Ecto neural progenitor cell (in vitro differentiated cells): ENCODE results near the gene TPM1.
"Not testable (repeated sequence)": the region's sequence is repeated elsewhere in the genome, so short reads cannot be mapped to it uniquely, and the experiment has no call there.

Experiments
- DNase-seq: peaks from one replicate; pipeline ENCODE4 v3.0.0-alpha.2; 2018; ENCODE audit warnings: low spot score

The TPM1 gene

GRCh38 chr15:63094495-63094931 is 52.0 kb downstream of the TPM1 start:
- DNase-seq = no peak

DNA sequence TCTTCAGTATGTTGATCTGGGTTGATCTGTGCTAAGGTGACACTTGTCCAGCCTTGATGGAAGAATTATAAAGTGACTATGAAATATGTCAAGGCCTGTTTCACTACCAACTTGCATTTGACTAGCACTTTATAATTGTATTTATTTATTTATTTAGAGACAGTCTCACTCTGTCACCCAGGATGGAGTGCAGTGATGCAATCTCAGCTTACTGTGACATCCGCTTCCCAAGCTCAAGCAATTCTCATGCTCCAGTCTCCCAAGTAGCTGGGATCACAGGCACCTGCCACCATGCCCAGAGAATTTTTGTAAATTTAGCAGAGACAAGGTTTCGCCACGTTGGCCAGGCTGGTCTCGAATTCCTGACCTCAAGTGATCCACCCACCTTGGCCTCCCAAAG is 53.6 kb downstream of the TPM1 start:
- DNase-seq = no peak

DNA sequence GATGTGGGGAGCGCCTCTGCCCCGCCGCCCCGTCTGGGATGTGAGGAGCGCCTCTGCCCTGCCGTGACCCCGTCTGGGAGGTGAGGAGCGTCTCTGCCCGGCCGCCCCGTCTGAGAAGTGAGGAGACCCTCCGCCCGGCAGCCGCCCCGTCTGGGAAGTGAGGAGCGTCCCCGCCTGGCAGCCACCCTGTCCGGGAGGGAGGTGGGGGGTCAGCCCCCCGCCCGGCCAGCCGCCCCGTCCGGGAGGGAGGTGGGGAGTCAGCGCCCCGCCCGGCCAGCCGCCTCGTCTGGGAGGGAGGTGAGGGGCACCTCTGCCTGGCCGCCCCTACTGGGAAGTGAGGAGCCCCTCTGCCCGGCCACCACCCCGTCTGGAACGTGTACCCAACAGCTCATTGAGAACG is 56.4 kb downstream of the TPM1 start:
- not testable (repeated sequence) for DNase-seq

GRCh38 chr15:63099581-63099980 is 57.0 kb downstream of the TPM1 start:
- not testable (repeated sequence) for DNase-seq

DNA sequence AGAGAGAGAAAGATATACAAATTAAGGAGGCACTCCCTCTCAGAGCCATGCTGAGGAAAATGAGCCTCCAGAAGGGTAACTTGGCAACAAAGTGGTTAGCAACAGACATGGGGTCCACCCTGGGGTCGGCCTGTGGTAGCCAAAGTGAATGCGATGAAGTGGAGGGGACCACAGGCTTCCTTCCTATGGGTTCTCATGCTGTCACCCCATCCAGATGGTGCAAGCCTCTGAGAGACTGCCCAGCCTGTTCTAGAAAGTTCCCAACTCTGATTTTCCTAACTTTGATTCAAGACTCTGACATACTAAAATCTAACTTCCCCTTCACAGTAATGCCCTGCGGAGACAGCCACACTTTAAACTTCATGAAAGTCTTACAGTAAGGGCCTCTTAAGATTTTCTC is 60.9 kb downstream of the TPM1 start:
- DNase-seq = no peak

- DNase-seq = no peak
Measured at GRCh38 chr15:63104727-63105126, 62.2 kb downstream of the TPM1 start.

DNA sequence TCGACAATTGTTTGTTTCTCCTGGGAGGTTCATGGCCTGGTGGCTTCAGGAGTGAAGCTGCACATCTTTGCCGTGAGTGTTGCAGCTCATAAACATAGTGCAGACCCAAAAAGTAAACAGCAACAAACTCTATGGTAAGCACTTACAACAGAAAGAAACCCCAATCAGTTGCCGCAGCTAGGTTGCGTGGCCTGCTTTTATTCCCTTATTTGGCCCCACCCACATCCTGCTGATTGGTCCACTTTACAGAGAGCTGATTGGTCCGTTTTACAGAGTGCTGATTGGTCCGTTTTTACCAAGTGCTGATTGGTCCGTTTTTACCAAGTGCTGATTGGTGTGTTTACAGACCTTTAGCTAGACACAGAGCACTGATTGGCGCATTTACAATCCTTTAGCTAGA is 62.8 kb downstream of the TPM1 start:
- not testable (repeated sequence) for DNase-seq

DNA sequence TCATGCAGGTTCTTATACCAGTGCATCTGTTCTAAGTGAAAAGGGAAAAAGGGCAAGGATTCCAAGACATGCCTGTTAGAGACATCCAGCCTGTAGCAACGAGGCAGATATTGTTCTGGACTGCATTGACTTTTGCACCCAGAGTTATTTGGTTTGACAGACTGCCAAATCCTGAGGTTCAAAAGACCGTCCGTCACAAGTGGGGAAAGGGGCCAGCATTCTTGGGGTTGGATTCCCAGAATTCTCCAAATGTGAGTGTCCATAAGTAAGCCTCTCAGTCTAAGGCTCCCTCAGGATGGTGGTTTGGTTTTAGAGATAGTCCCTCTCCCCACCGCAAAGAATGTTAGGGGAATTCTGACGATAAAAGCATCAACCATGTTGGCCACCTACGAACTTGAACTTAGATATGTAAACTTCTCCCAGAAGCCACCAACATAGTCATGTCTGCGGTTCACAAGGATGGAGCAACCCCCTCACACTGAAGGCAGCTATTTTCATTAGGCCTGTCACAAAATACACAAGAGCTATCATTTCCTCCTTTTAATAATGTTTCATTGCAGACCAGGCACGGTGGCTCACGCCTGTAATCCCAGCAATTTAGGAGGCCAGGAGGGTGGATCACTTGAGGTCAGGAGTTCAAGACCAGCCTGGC is 65.5 kb downstream of the TPM1 start:
- DNase-seq = no peak

GRCh38 chr15:63109498-63109897 is 67.0 kb downstream of the TPM1 start:
- no peak for DNase-seq

DNA sequence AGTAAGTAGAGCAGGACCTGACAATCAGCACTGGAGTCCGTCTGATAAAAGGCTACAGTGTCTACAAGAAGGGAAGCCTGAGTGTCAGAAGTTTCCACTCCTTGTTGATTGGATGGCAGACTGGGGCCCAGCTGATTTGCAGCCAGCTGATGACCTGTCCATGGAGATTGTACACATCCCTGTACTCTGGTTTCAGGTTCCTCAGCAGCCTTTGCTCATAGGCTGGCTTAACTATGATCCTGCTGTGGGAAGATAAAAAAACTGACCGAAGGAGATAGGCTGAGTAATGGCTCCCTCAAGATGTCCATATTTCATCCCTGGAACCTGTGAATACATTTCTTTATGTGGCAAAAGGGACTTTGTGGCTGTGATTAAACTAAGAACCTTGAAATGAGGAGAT is 67.4 kb downstream of the TPM1 start:
- DNase-seq = no peak

DNA sequence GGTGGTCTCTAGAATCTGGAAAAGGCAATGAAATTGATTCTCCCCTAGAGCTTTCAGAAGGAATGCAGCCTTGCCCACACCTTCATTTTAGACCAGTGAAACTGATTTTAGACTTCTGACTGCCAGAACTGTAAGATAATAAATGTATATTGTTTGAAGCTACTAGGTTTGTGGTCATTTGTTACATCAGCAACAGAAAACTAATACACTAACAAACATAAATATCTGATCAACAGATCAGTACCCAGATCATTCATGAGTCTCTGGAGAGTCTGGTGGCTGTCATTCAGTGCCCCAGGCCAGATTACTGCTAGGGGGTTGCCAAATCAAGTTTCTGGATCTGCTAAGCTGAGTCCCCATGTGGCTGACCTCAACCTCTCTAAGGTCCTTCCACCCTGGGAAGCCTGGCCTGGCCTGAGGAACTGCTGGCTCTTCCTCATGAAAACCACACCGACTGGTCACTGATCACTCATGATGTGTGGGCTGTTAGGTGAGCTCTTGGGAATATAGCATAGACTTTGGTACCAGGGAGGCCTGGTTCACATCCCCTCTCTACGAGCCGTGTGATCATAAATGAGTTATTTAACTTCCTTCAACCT is 68.0 kb downstream of the TPM1 start:
- DNase-seq = no peak

GRCh38 chr15:63111481-63111880 is 68.9 kb downstream of the TPM1 start:
- DNase-seq = no peak

DNA sequence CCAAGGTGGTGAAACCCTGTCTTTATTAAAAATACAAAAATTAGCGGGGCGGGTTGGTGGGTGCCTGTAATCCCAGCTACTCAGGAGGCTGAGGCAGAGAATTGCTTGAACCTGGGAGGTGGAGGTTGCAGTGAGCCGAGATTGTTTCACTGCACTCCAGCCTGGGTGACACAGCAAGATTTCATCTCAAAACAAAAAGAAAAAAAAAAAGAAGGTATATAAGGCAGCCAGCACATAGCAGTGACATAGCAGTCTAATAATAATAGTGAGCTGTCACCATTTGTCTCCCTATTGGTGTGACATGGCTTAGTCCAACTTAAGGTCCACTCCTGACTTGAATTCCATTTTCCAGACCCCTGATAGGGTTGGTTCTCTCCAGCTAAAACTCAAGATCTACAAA is 70.3 kb downstream of the TPM1 start:
- DNase-seq = no peak

DNA sequence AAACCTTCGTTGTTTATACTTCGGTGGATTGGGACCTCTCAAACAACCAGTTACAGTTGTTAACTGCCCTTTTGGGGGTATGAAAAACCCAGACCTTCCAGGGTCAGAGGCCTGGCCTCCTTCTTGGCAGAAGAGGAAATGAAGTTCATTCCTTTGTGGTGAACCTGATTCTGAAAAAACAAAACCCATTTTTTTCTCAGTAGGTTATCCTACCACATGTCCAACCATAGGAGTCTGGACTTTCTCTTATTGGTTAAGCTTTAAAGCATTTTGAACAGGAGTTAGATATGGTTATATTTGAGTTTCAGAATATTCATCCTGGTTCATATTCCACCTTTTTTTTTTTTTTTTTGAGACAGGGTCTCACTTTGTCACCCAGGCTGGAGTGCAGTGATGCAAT is 71.9 kb downstream of the TPM1 start:
- no peak for DNase-seq
